Brain microvascular endothelial cell (primary cell): ENCODE results near the gene IQSEC1.

Experiments
- DNase-seq: peaks from one replicate; pipeline ENCODE4 v3.0.0-alpha.2; 2020
- H3K27ac ChIP-seq: fragments of 250-450 bp; sonication (Bioruptor Pico); 2 replicates; pipeline ENCODE4 v1.5.1; 2020; ENCODE audit warnings: mild to moderate bottlenecking, moderate library complexity
- H3K27me3 ChIP-seq: fragments of 250-450 bp; sonication (Bioruptor Pico); replicated peaks from 2 replicates; pipeline ENCODE4 v1.5.1; 2020; ENCODE audit warnings: mild to moderate bottlenecking
- H3K36me3 ChIP-seq: fragments of 250-450 bp; sonication (Bioruptor Pico); replicated peaks from 2 replicates; pipeline ENCODE4 v1.5.1; 2020; ENCODE audit warnings: mild to moderate bottlenecking
- H3K4me3 ChIP-seq: 2 replicates; pipeline ENCODE4 v1.5.1; 2011; ENCODE audit warnings: low read depth, mild to moderate bottlenecking, control low read depth, low read length, moderate library complexity
- CTCF ChIP-seq: IDR thresholded peaks from 2 replicates; pipeline ENCODE4 v1.5.1; 2011; ENCODE audit warnings: low read depth, mild to moderate bottlenecking, moderate library complexity, low read length, control low read depth, inconsistent platforms; ENCODE audit errors: missing control alignments
- in situ Hi-C: cut with HindIII; loops from 2 replicates; pipeline ENCODE4 v1.10.0; 2017; ENCODE audit warnings: low sequenced_read_pairs, low pct_ligation_motif_present

The IQSEC1 gene

GRCh38 chr3:13060341-13060910 is 12.8 kb downstream of the IQSEC1 start:
- Histone ChIP-seq H3K27ac (no peak overlapping the region), H3K36me3 (no peaks in the 10 kb centered on the region), H3K27me3 (no peaks in the 10 kb centered on the region), H3K4me3 (no peak overlapping the region)
- no peak for TF ChIP-seq CTCF
- in situ Hi-C loops, result no loop called here
- DNase-seq, result no peak

GRCh38 chr3:13058346-13059120 is 14.7 kb downstream of the IQSEC1 start:
- no peak for TF ChIP-seq CTCF
- in situ Hi-C loops, result no loop called here
- Histone ChIP-seq H3K36me3 (no peaks in the 10 kb centered on the region), H3K4me3 (no peak overlapping the region), H3K27me3 (no peaks in the 10 kb centered on the region), H3K27ac (no peak overlapping the region)
- DNase-seq, result no peak

DNA sequence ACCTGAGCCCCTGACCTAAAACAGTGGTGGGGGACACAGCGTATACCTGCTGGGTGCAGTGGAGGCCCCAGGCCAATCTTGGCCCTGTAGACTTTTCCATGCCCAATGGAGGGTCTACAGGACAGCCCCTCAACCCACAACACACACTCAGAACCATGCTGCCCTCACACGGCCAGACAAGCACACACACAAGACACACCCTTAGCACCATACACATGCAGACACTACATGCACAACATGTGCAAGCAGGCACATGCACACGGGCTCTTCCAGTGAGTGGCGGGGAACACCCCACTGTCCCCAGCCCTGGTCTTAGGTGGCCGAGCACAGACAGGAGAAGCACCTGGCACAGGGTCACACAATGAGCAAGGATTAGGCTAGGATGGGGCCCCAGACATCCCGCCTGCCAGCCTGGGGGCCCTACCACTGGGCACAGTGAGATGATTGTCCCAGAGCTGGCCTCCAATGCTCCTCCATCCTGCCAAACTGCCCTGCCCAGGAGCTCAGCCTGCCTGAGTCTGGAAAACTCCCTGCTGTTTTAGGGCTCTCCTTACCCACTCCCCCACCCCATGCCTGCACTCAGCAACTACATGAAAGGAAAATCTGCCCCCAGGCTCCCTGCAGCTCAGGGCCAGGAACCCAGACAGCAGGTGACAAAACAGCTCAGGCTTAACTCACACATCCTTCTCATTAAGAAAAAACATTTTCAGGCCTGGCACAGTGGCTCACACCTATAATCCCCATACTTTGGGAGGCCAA is 15.8 kb downstream of the IQSEC1 start:
- Histone ChIP-seq H3K27me3 (no peaks in the 10 kb centered on the region), H3K27ac (no peak overlapping the region), H3K36me3 (no peaks in the 10 kb centered on the region), H3K4me3 (no peak overlapping the region)
- no peak for TF ChIP-seq CTCF
- DNase-seq, result no peak
- in situ Hi-C loops, result no loop called here

DNA sequence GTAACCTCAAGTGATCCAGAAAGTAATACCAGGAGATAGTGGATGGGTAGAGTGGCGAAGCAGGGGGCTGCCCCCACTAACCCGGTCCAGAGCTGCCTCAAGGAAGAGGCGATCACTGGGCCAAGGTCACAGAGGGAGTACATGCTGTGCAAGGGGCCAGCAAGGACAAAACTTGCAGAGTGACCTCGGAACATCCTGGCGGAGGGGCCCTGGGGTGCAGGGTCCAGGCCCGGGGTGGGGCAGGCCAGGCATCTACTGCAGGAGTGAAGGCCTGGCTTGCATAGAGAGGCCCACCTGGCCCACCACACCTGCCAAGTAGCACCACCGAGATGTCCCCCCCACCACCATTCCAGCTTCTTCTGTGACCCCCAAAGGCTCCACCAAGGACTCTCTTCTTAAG is 17.6 kb downstream of the IQSEC1 start:
- Histone ChIP-seq H3K4me3 (no peak overlapping the region), H3K36me3 (no peaks in the 10 kb centered on the region), H3K27ac (no peak overlapping the region), H3K27me3 (no peaks in the 10 kb centered on the region)
- no peak for DNase-seq
- in situ Hi-C loops, result no loop called here
- no peak for TF ChIP-seq CTCF

GRCh38 chr3:13054341-13055285 is 18.6 kb downstream of the IQSEC1 start:
- H3K27ac ChIP-seq, result no peak overlapping the region
- no peak for TF ChIP-seq CTCF
- no peak overlapping the region for H3K4me3 ChIP-seq
- no peak for DNase-seq
- no peaks in the 10 kb centered on the region for H3K36me3 ChIP-seq
- in situ Hi-C loops, result no loop called here
- H3K27me3 ChIP-seq, result no peaks in the 10 kb centered on the region
